Measurements from ENCODE around the gene COL25A1. TPM values are rescaled to one million over a fixed set of nuclear protein-coding genes. Genes with fewer than 3 reads are reported as not detected.
"Not testable (repeated sequence)": the region's sequence is repeated elsewhere in the genome, so short reads cannot be mapped to it uniquely, and the experiment has no call there.

The COL25A1 gene
- total RNA-seq, 2 donors from 2014 or later: 4.0 to 6.2 TPM

DNA sequence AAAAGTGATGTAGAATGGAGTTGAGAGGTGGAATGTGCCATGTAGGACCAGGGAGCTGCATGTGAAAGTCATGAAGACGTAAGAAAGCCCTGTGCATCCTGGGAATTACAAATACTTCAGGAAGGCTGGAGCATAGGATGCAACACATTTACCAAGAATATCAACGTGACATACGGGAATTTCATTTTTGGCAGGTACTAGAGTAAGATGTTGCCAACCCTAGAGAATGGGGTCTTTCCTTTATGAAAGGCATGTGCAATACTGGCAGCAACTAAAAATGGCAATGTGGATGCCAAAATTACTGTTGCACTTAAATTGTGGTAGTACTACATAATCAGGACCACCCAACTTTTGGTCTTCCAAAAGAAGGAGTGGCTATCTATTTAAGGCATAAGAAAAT, 188.0 kb downstream of the COL25A1 start:
- H3K4me1 Mint-ChIP-seq: peaks cover 4% of the 10 kb centered on the region
- 95% methylated on average over 3 of the region's 3 CpGs for WGBS, 2 experiments (ENCODE audit: insufficient coverage in 1 of 2, insufficient read length in 1 of 2)
- H3K36me3 Mint-ChIP-seq (ENCODE audit: low read depth): no peaks in the 10 kb centered on the region
- no peak overlapping the region for H3K4me3 Mint-ChIP-seq
- no peak overlapping the region for H3K9ac ChIP-seq (ENCODE audit: extremely low read depth, low read length, poor library complexity, severe bottlenecking)
- no peaks in the 10 kb centered on the region for H3K9me3 Mint-ChIP-seq
- TF ChIP-seq, protein P1, sequence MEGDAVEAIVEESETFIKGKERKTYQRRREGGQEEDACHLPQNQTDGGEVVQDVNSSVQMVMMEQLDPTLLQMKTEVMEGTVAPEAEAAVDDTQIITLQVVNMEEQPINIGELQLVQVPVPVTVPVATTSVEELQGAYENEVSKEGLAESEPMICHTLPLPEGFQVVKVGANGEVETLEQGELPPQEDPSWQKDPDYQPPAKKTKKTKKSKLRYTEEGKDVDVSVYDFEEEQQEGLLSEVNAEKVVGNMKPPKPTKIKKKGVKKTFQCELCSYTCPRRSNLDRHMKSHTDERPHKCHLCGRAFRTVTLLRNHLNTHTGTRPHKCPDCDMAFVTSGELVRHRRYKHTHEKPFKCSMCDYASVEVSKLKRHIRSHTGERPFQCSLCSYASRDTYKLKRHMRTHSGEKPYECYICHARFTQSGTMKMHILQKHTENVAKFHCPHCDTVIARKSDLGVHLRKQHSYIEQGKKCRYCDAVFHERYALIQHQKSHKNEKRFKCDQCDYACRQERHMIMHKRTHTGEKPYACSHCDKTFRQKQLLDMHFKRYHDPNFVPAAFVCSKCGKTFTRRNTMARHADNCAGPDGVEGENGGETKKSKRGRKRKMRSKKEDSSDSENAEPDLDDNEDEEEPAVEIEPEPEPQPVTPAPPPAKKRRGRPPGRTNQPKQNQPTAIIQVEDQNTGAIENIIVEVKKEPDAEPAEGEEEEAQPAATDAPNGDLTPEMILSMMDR (conservative IDR thresholded peaks at IDR 0.05): no peak
- H3K27ac ChIP-seq (ENCODE audit: low read depth, low read length): no peak overlapping the region
- no peak overlapping the region for H3K4me3 ChIP-seq (ENCODE audit: low read length)
- H3K27me3 Mint-ChIP-seq (ENCODE audit: insufficient read depth): no peaks in the 10 kb centered on the region
- DNase-seq: no peak
- H3K4me1 ChIP-seq (ENCODE audit: control insufficient read depth, insufficient read depth, low read length): peaks cover 4% of the 10 kb centered on the region
- no peaks in the 10 kb centered on the region for H3K9me3 ChIP-seq (ENCODE audit: control insufficient read depth, low read length)
- no peaks in the 10 kb centered on the region for H3K36me3 ChIP-seq (ENCODE audit: control insufficient read depth, insufficient read depth, low read length)
- H3K27ac Mint-ChIP-seq: no peak overlapping the region
- no peaks in the 10 kb centered on the region for H3K27me3 ChIP-seq (ENCODE audit: control insufficient read depth, insufficient read depth, low read length, poor library complexity, severe bottlenecking)

DNA sequence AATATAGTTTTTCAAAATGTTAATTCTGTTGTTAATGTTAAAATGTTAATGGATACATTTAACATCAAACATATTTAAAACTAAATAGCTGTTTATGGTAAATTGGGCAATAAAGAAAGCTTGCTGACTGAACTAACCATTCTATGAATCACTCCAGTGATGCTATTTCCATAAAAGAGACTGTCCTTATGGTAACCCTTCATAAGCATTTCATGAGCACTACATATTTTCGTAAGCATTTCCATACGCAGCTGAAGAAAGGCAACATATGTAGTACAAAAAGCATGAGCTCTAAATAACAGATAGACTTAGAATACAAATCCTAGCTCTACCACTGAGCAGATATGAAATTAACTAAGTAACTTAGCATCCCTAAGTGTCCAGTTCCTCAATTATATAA, 188.9 kb downstream of the COL25A1 start:
- no peaks in the 10 kb centered on the region for H3K27me3 ChIP-seq (ENCODE audit: control insufficient read depth, insufficient read depth, low read length, poor library complexity, severe bottlenecking)
- peaks cover 4% of the 10 kb centered on the region for H3K4me1 ChIP-seq (ENCODE audit: control insufficient read depth, insufficient read depth, low read length)
- H3K4me3 ChIP-seq (ENCODE audit: low read length): no peak overlapping the region
- WGBS, 2 experiments (ENCODE audit: insufficient coverage in 1 of 2, insufficient read length in 1 of 2): 89 to 93% methylated on average over 2 of the region's 2 CpGs
- TF ChIP-seq, protein P1 (conservative IDR thresholded peaks at IDR 0.05): no peak
- no peak overlapping the region for H3K27ac ChIP-seq (ENCODE audit: low read depth, low read length)
- no peaks in the 10 kb centered on the region for H3K27me3 Mint-ChIP-seq (ENCODE audit: insufficient read depth)
- H3K4me1 Mint-ChIP-seq: peaks cover 4% of the 10 kb centered on the region
- DNase-seq: no peak
- H3K9me3 Mint-ChIP-seq: no peaks in the 10 kb centered on the region
- no peaks in the 10 kb centered on the region for H3K9me3 ChIP-seq (ENCODE audit: control insufficient read depth, low read length)
- no peaks in the 10 kb centered on the region for H3K36me3 Mint-ChIP-seq (ENCODE audit: low read depth)
- no peaks in the 10 kb centered on the region for H3K36me3 ChIP-seq (ENCODE audit: control insufficient read depth, insufficient read depth, low read length)
- H3K9ac ChIP-seq (ENCODE audit: extremely low read depth, low read length, poor library complexity, severe bottlenecking): no peak overlapping the region
- no peak overlapping the region for H3K27ac Mint-ChIP-seq
- no peak overlapping the region for H3K4me3 Mint-ChIP-seq

DNA sequence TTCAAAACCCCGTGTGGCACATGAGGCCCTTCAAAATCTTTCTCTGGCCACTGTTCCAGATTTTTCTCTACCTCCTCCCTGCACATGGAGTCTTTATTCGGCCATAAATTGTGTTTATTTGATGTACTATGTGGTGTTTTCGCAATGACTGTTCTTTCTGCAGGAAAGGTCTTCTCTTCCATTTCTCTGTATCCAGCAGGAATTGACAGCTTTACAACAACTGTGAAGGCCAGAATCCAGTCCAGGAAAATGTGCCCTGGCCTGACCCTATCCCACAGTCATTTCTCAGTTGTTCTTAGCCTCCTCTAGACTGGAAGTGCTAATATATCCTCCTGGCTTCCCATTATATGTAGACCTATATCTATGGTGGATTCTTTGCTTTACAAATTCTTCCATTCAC, 191.4 kb downstream of the COL25A1 start:
- Mint-ChIP-seq H3K9me3 (peaks cover 2% of the 10 kb centered on the region), H3K27ac (no peak overlapping the region), H3K27me3 (ENCODE audit: insufficient read depth) (no peaks in the 10 kb centered on the region), H3K4me3 (no peak overlapping the region), H3K4me1 (peaks cover under 1% of the 10 kb centered on the region), H3K36me3 (ENCODE audit: low read depth) (no peaks in the 10 kb centered on the region)
- Histone ChIP-seq H3K27ac (ENCODE audit: low read depth, low read length) (no peak overlapping the region), H3K9me3 (ENCODE audit: control insufficient read depth, low read length) (no peaks in the 10 kb centered on the region), H3K9ac (ENCODE audit: extremely low read depth, low read length, poor library complexity, severe bottlenecking) (no peak overlapping the region), H3K36me3 (ENCODE audit: control insufficient read depth, insufficient read depth, low read length) (no peaks in the 10 kb centered on the region), H3K27me3 (ENCODE audit: control insufficient read depth, insufficient read depth, low read length, poor library complexity, severe bottlenecking) (no peaks in the 10 kb centered on the region), H3K4me3 (ENCODE audit: low read length) (no peak overlapping the region), H3K4me1 (ENCODE audit: control insufficient read depth, insufficient read depth, low read length) (peaks cover under 1% of the 10 kb centered on the region)
- DNase-seq: no peak
- TF ChIP-seq, protein P1 (conservative IDR thresholded peaks at IDR 0.05): no peak
- WGBS, 2 experiments (ENCODE audit: insufficient coverage in 1 of 2, insufficient read length in 1 of 2): 88 to 90% methylated on average over 1 to 3 of the region's 3 CpGs

DNA sequence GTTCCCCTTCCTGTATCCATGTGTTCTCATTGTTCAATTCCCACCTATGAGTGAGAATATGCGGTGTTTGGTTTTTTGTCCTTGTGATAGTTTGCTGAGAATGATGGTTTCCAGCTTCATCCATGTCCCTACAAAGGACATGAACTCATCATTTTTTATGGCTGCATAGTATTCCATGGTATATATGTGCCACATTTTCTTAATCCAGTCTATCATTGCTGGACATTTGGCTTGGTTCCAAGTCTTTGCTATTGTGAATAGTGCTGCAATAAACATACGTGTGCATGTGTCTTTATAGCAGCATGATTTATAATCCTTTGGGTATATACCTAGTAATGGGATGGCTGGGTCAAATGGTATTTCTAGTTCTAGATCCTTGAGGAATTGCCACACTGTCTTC, 194.2 kb downstream of the COL25A1 start:
- H3K27me3 Mint-ChIP-seq (ENCODE audit: insufficient read depth); H3K36me3 ChIP-seq (ENCODE audit: control insufficient read depth, insufficient read depth, low read length); H3K36me3 Mint-ChIP-seq (ENCODE audit: low read depth); H3K4me3 Mint-ChIP-seq; H3K4me3 ChIP-seq (ENCODE audit: low read length); H3K9me3 ChIP-seq (ENCODE audit: control insufficient read depth, low read length); H3K9me3 Mint-ChIP-seq; DNase-seq; H3K9ac ChIP-seq (ENCODE audit: extremely low read depth, low read length, poor library complexity, severe bottlenecking); H3K27me3 ChIP-seq (ENCODE audit: control insufficient read depth, insufficient read depth, low read length, poor library complexity, severe bottlenecking); H3K4me1 ChIP-seq (ENCODE audit: control insufficient read depth, insufficient read depth, low read length); H3K27ac ChIP-seq (ENCODE audit: low read depth, low read length); H3K27ac Mint-ChIP-seq; H3K4me1 Mint-ChIP-seq: not testable (repeated sequence)
- no CpG with 5 or more reads among the region's 2 CpGs for WGBS, 2 experiments (ENCODE audit: insufficient coverage in 1 of 2, insufficient read length in 1 of 2)

Data from endodermal cell (in vitro differentiated cells).